K562 (cell line): ENCODE results near the gene NMRAL1.

Source experiments
- BRF2 ChIP-seq: IDR thresholded peaks from 3 replicates; pipeline ENCODE4 v1.6.1; 2011; ENCODE audit warnings: borderline replicate concordance, mild to moderate bottlenecking; ENCODE audit not compliant: insufficient read length, insufficient read depth
- CBX5 ChIP-seq: IDR thresholded peaks from 2 replicates; pipeline ENCODE4 v1.6.1; 2014; ENCODE audit warnings: low read depth, borderline replicate concordance
- CLOCK ChIP-seq: fragments of 250-450 bp; sonication (Bioruptor Pico); IDR thresholded peaks from 2 replicates; pipeline ENCODE4 v1.4.0; 2020; ENCODE audit warnings: mild to moderate bottlenecking, moderate library complexity, borderline replicate concordance
- EGR1 ChIP-seq: fragments of 450-650 bp; conservative IDR thresholded peaks from 2 replicates; pipeline ENCODE4 v1.6.1; 2017; ENCODE audit warnings: mild to moderate bottlenecking
- EP300 ChIP-seq: IDR thresholded peaks from 2 replicates; pipeline ENCODE4 v1.6.1; 2012; ENCODE audit warnings: low read length, improper control_type of control experiment
- GABPA ChIP-seq: fragments of 200-800 bp; sonication (Bioruptor generic); conservative IDR thresholded peaks from 2 replicates; pipeline ENCODE4 v1.6.1; 2016; ENCODE audit warnings: low read depth, missing genetic modification characterization, missing compliant biosample characterization
- HDAC2 ChIP-seq: fragments of 450-650 bp; IDR thresholded peaks from 2 replicates; pipeline ENCODE4 v1.6.1; 2016; ENCODE audit warnings: mild to moderate bottlenecking
- MXI1 ChIP-seq: IDR thresholded peaks from 2 replicates; pipeline ENCODE4 v1.6.1; 2011; ENCODE audit warnings: low read depth, mild to moderate bottlenecking, improper control_type of control experiment, low read length
- NR2C2 ChIP-seq, 2 experiments: fragments of 200-800 bp in 1 of 2; sonication (Bioruptor generic) in 1 of 2; sonication (generic) in 1 of 2; formaldehyde crosslinking in 1 of 2; IDR thresholded peaks; 2 replicates each; pipeline versions ENCODE4 v1.6.1 to v1.8.0; 2016 to 2022; ENCODE audit warnings: mild to moderate bottlenecking in 1 of 2, missing compliant biosample characterization in 1 of 2, missing genetic modification characterization in 1 of 2, missing genetic modification reagents in 1 of 2
- POLR2AphosphoS5 ChIP-seq: IDR thresholded peaks from 2 replicates; pipeline ENCODE4 v1.6.1; 2011; ENCODE audit warnings: mild to moderate bottlenecking, low read depth, low read length, moderate library complexity; ENCODE audit not compliant: control insufficient read depth, insufficient read depth
- RBM22 ChIP-seq: fragments of 200-400 bp; formaldehyde crosslinking; IDR thresholded peaks from 2 replicates; pipeline ENCODE4 v1.6.1; 2018; ENCODE audit warnings: low read length, low read depth; ENCODE audit not compliant: poor library complexity, severe bottlenecking
- ZNF239 ChIP-seq: fragments of 250-450 bp; sonication (Bioruptor Pico); IDR thresholded peaks from 2 replicates; pipeline ENCODE4 v1.4.0; 2020; ENCODE audit warnings: mild to moderate bottlenecking
- TF ChIP-seq, protein P1 (sequence below), 3 experiments: IDR thresholded peaks in 2 of 3; conservative IDR thresholded peaks in 1 of 3; 2 replicates each; pipeline ENCODE4 v1.5.1; 2011 to 2012; ENCODE audit warnings: low read length in 3 of 3, mild to moderate bottlenecking in 3 of 3, control low read depth in 2 of 3, improper control_type of control experiment in 1 of 3, inconsistent platforms in 1 of 3, low read depth in 1 of 3, mixed read lengths in 1 of 3, moderate library complexity in 1 of 3; ENCODE audit not compliant: insufficient read depth in 2 of 3

DNA sequence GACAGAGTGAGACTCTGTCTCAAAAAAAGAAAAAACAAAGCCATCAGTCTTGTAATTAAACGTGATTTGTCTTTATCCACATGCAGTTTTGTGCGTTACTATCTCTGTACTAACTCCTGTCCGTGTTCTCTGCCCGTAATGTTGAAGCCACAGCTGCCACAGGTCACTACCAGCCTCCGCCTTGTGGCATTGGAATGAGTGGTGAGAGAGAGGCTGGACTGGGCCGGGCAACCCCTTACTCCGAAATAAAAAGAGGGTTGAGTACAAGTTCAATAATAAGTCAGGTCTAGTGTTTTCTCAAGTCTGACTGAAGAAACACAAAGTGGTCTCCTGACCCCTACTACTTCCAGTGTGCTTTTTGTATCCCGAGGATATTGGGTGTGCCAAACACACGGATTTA, 43.4 kb downstream of the NMRAL1 start:
- TF ChIP-seq MXI1: no peak
- TF ChIP-seq EP300: no peak
- no peak for TF ChIP-seq BRF2
- no peak for TF ChIP-seq POLR2AphosphoS5
- TF ChIP-seq RBM22: no peak
- TF ChIP-seq, protein P1, sequence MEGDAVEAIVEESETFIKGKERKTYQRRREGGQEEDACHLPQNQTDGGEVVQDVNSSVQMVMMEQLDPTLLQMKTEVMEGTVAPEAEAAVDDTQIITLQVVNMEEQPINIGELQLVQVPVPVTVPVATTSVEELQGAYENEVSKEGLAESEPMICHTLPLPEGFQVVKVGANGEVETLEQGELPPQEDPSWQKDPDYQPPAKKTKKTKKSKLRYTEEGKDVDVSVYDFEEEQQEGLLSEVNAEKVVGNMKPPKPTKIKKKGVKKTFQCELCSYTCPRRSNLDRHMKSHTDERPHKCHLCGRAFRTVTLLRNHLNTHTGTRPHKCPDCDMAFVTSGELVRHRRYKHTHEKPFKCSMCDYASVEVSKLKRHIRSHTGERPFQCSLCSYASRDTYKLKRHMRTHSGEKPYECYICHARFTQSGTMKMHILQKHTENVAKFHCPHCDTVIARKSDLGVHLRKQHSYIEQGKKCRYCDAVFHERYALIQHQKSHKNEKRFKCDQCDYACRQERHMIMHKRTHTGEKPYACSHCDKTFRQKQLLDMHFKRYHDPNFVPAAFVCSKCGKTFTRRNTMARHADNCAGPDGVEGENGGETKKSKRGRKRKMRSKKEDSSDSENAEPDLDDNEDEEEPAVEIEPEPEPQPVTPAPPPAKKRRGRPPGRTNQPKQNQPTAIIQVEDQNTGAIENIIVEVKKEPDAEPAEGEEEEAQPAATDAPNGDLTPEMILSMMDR (IDR thresholded peaks at IDR 0.05 in 2 of 3, conservative IDR thresholded peaks at IDR 0.05 in 1 of 3; ENCODE audit: insufficient read depth in 2 of 3, low read depth in 1 of 3, low read length in 3 of 3): no peak
- no peak for TF ChIP-seq HDAC2
- TF ChIP-seq CLOCK (CRISPR knock-in tag): no peak
- TF ChIP-seq NR2C2 (CRISPR knock-in tag; IDR thresholded peaks at IDR 0.05): no peak
- TF ChIP-seq NR2C2 (tag; IDR thresholded peaks at IDR 0.05): no peak
- no peak for TF ChIP-seq ZNF239 (CRISPR knock-in tag)
- no peak for TF ChIP-seq GABPA (tag)
- no peak for TF ChIP-seq CBX5
- TF ChIP-seq EGR1: no peak
